ENCODE results near the gene STKLD1. TPM values are rescaled to one million over a fixed set of nuclear protein-coding genes. Genes with fewer than 3 reads are reported as not detected.

The STKLD1 gene
- total and polyA plus RNA-seq, 12 donors: 0.17 to 1.7 (median 0.68) TPM; not detected in 2

- Histone ChIP-seq H3K4me1 (no peaks in the 10 kb centered on the region), H3K27ac (no peak overlapping the region), H3K9me3 (no peaks in the 10 kb centered on the region), H3K4me3 (no peak overlapping the region), H3K27me3 (peaks cover 0 to 30% (median 5%) of the 10 kb centered on the region in 7 donors), H3K36me3 (peaks cover 0 to 5% (median 0%) of the 10 kb centered on the region in 9 donors)
- DNase-seq (no peak), ATAC-seq (peak in 2 of 8 donors; percentile 22 to 25)
- WGBS, 2 donors: 22 to 24% methylated on average over 14 of the region's 14 CpGs
- peak in 2 of 9 donors; percentile 24 to 39 for TF ChIP-seq CTCF (IDR thresholded peaks at IDR 0.05)
- intact Hi-C loops (cut with DNase I): no loop called here
Observed at GRCh38 chr9:133396952-133397351, 20.8 kb downstream of the STKLD1 start.

- Histone ChIP-seq H3K4me1 (no peaks in the 10 kb centered on the region), H3K36me3 (peaks cover 0 to 5% (median 0%) of the 10 kb centered on the region in 9 donors), H3K27me3 (peaks cover 0 to 27% (median 4%) of the 10 kb centered on the region in 7 donors), H3K4me3 (no peak overlapping the region), H3K27ac (no peak overlapping the region), H3K9me3 (no peaks in the 10 kb centered on the region)
- TF ChIP-seq CTCF (IDR thresholded peaks at IDR 0.05): no peak
- DNase-seq: no peak
- intact Hi-C loops (cut with DNase I): no loop called here
- 79 to 81% methylated on average over 6 of the region's 6 CpGs for WGBS, 2 donors
- no peak for ATAC-seq
Observed at GRCh38 chr9:133397370-133397769, 21.2 kb downstream of the STKLD1 start.

GRCh38 chr9:133397895-133398294 is 21.7 kb downstream of the STKLD1 start:
- intact Hi-C loops (cut with DNase I): no loop called here
- ATAC-seq: no peak
- WGBS, 2 donors: 60 to 67% methylated on average over 9 of the region's 9 CpGs

GRCh38 chr9:133400292-133400691 is 24.1 kb downstream of the STKLD1 start:
- peaks cover 0 to 12% (median 0%) of the 10 kb centered on the region in 7 donors for H3K27me3 ChIP-seq
- no peak for TF ChIP-seq CTCF (IDR thresholded peaks at IDR 0.05)
- ATAC-seq: no peak
- DNase-seq: no peak
- H3K27ac ChIP-seq: no peak overlapping the region
- peaks cover 0 to 26% (median 3%) of the 10 kb centered on the region in 9 donors for H3K36me3 ChIP-seq
- no peaks in the 10 kb centered on the region for H3K9me3 ChIP-seq
- H3K4me1 ChIP-seq: no peaks in the 10 kb centered on the region
- intact Hi-C loops (cut with DNase I): loop anchor here in 4 of 10 donors (10.0 kb wide), 2 partner anchors 215 to 325 kb away; no protein-coding TSS in a partner anchor
- WGBS, 2 donors: 89 to 94% methylated on average over 12 of the region's 12 CpGs
- no peak overlapping the region for H3K4me3 ChIP-seq

More at GRCh38 chr9:133397895-133398294, 21.7 kb downstream of the STKLD1 start:
- Histone ChIP-seq H3K4me1 (no peaks in the 10 kb centered on the region), H3K36me3 (peaks cover 0 to 8% (median 0%) of the 10 kb centered on the region in 9 donors), H3K9me3 (no peaks in the 10 kb centered on the region), H3K27ac (no peak overlapping the region), H3K27me3 (peaks cover 0 to 27% (median 4%) of the 10 kb centered on the region in 7 donors), H3K4me3 (no peak overlapping the region)
- DNase-seq: no peak
- TF ChIP-seq CTCF (IDR thresholded peaks at IDR 0.05): no peak
